H9 (cell line): Measurements from ENCODE around the gene MOB3B. TPM values are rescaled to one million over a fixed set of nuclear protein-coding genes. Genes with fewer than 3 reads are reported as not detected.
A peak's percentile ranks its signal among the peaks of the same experiment; 100 is the strongest.
"Not testable (repeated sequence)": the region's sequence is repeated elsewhere in the genome, so short reads cannot be mapped to it uniquely, and the experiment has no call there.

Experiments
- DNase-seq: peaks from one replicate; pipeline ENCODE4 v3.0.0-alpha.2; 2017
- H2AFZ ChIP-seq: one replicate; pipeline ENCODE4 v1.6.1; 2013; ENCODE audit warnings: mild to moderate bottlenecking, low read length, control low read depth, moderate library complexity
- H2AK5ac ChIP-seq: 2 replicates; pipeline ENCODE4 v1.6.1; 2013; ENCODE audit warnings: low read length, control low read depth, mixed read lengths; ENCODE audit not compliant: insufficient read length
- H2BK120ac ChIP-seq: one replicate; pipeline ENCODE4 v1.6.1; 2013; ENCODE audit warnings: low read depth, mild to moderate bottlenecking, low read length, control low read depth, inconsistent platforms; ENCODE audit not compliant: poor library complexity, severe bottlenecking
- H2BK12ac ChIP-seq: 2 replicates; pipeline ENCODE4 v1.6.1; 2013; ENCODE audit warnings: low read length, control low read depth, mixed read lengths, low read depth; ENCODE audit not compliant: insufficient read length
- H2BK15ac ChIP-seq: 2 replicates; pipeline ENCODE4 v1.6.1; 2013; ENCODE audit warnings: low read depth, low read length, control low read depth
- H2BK20ac ChIP-seq: one replicate; pipeline ENCODE4 v1.6.1; 2013; ENCODE audit warnings: low read depth, mild to moderate bottlenecking, low read length, control low read depth, inconsistent platforms; ENCODE audit not compliant: poor library complexity, severe bottlenecking
- H2BK5ac ChIP-seq: 2 replicates; pipeline ENCODE4 v1.6.1; 2013; ENCODE audit warnings: low read length, control low read depth, mixed read lengths; ENCODE audit not compliant: insufficient read length
- H3K14ac ChIP-seq: 2 replicates; pipeline ENCODE4 v1.6.1; 2013; ENCODE audit warnings: low read length, control low read depth; ENCODE audit not compliant: insufficient read depth
- H3K18ac ChIP-seq: 2 replicates; pipeline ENCODE4 v1.6.1; 2013; ENCODE audit warnings: low read depth, mild to moderate bottlenecking, mixed read lengths, low read length, control low read depth; ENCODE audit not compliant: insufficient read length
- H3K23ac ChIP-seq: 2 replicates; pipeline ENCODE4 v1.6.1; 2013; ENCODE audit warnings: low read length, control low read depth, mixed read lengths, low read depth; ENCODE audit not compliant: insufficient read length
- H3K23me2 ChIP-seq: 2 replicates; pipeline ENCODE4 v1.6.1; 2013; ENCODE audit warnings: low read depth, mild to moderate bottlenecking, mixed read lengths, low read length, control low read depth; ENCODE audit not compliant: insufficient read length, poor library complexity, severe bottlenecking
- H3K27ac ChIP-seq: 2 replicates; pipeline ENCODE4 v1.5.1; 2013; ENCODE audit warnings: low read length, control low read depth, mixed read lengths, low read depth; ENCODE audit not compliant: insufficient read length
- H3K27me3 ChIP-seq: 2 replicates; pipeline ENCODE4 v1.6.1; 2013; ENCODE audit warnings: low read length, control low read depth, inconsistent platforms; ENCODE audit not compliant: insufficient read depth
- H3K4ac ChIP-seq: 2 replicates; pipeline ENCODE4 v1.6.1; 2013; ENCODE audit warnings: low read depth, mild to moderate bottlenecking, control low read depth, inconsistent platforms, low read length, moderate library complexity
- H3K4me1 ChIP-seq: 2 replicates; pipeline ENCODE4 v1.6.1; 2013; ENCODE audit warnings: low read length, control low read depth, inconsistent platforms; ENCODE audit not compliant: insufficient read depth
- H3K4me2 ChIP-seq: 2 replicates; pipeline ENCODE4 v1.6.1; 2013; ENCODE audit warnings: low read length, control low read depth, mixed read lengths; ENCODE audit not compliant: insufficient read length, insufficient read depth
- H3K56ac ChIP-seq: 2 replicates; pipeline ENCODE4 v1.6.1; 2013; ENCODE audit warnings: low read depth, mild to moderate bottlenecking, mixed read lengths, low read length, control low read depth; ENCODE audit not compliant: insufficient read length
- H3K79me1 ChIP-seq: 2 replicates; pipeline ENCODE4 v1.6.1; 2013; ENCODE audit warnings: low read depth, mild to moderate bottlenecking, moderate library complexity, low read length, control low read depth, inconsistent platforms; ENCODE audit not compliant: insufficient read depth, poor library complexity, severe bottlenecking
- H3K79me2 ChIP-seq: 2 replicates; pipeline ENCODE4 v1.6.1; 2013; ENCODE audit warnings: low read length, control low read depth, inconsistent platforms; ENCODE audit not compliant: insufficient read depth
- H3K9ac ChIP-seq: 2 replicates; pipeline ENCODE4 v1.6.1; 2013; ENCODE audit warnings: low read length, control low read depth, mixed read lengths; ENCODE audit not compliant: insufficient read length; ENCODE audit errors: extremely low read depth
- H3K9me3 ChIP-seq: one replicate; pipeline ENCODE4 v1.6.1; 2013; ENCODE audit warnings: low read depth, low read length, inconsistent platforms; ENCODE audit not compliant: control insufficient read depth
- H3T11ph ChIP-seq: one replicate; pipeline ENCODE4 v1.6.1; 2013; ENCODE audit warnings: mild to moderate bottlenecking, low read length, control low read depth, inconsistent platforms
- H4K20me1 ChIP-seq: one replicate; pipeline ENCODE4 v1.6.1; 2013; ENCODE audit not compliant: control insufficient read depth, insufficient read length, insufficient read depth
- H4K5ac ChIP-seq: 2 replicates; pipeline ENCODE4 v1.6.1; 2013; ENCODE audit warnings: low read depth, mild to moderate bottlenecking, mixed read lengths, low read length, control low read depth; ENCODE audit not compliant: insufficient read length
- H4K8ac ChIP-seq: replicated peaks from 2 replicates; pipeline ENCODE4 v1.6.1; 2013; ENCODE audit warnings: low read length, control low read depth, mixed read lengths, low read depth; ENCODE audit not compliant: insufficient read length
- H4K91ac ChIP-seq: 2 replicates; pipeline ENCODE4 v1.6.1; 2013; ENCODE audit warnings: low read depth, mild to moderate bottlenecking, moderate library complexity, mixed read lengths, low read length, control low read depth; ENCODE audit not compliant: insufficient read length
- H3K27ac Mint-ChIP-seq, 3 experiments: 2 replicates in 2 of 3; 3 replicates in 1 of 3; pipeline ENCODE4 v1.8.0; 2020 to 2021; ENCODE audit warnings: mixed read lengths in 3 of 3, mild to moderate bottlenecking in 1 of 3, moderate library complexity in 1 of 3
- H3K27me3 Mint-ChIP-seq: 2 replicates; pipeline ENCODE4 v1.8.0; 2021; ENCODE audit warnings: low read depth, mild to moderate bottlenecking, moderate library complexity, mixed read lengths
- H3K36me3 Mint-ChIP-seq, 3 experiments: 2 replicates in 2 of 3; 3 replicates in 1 of 3; pipeline ENCODE4 v1.8.0; 2020 to 2021; ENCODE audit warnings: low read depth in 3 of 3, mixed read lengths in 3 of 3; ENCODE audit not compliant: insufficient read depth in 1 of 3
- H3K4me1 Mint-ChIP-seq, 2 experiments: 2 replicates each; pipeline ENCODE4 v1.8.0; 2020; ENCODE audit warnings: mixed read lengths in 2 of 2
- H3K4me3 Mint-ChIP-seq, 2 experiments: 2 replicates in 1 of 2; 3 replicates in 1 of 2; pipeline ENCODE4 v1.8.0; 2020 to 2021; ENCODE audit warnings: mild to moderate bottlenecking in 2 of 2, mixed read lengths in 2 of 2, moderate library complexity in 1 of 2
- H3K9me3 Mint-ChIP-seq, 2 experiments: 2 replicates in 1 of 2; 3 replicates in 1 of 2; pipeline ENCODE4 v1.8.0; 2020; ENCODE audit warnings: mild to moderate bottlenecking in 2 of 2, mixed read lengths in 2 of 2, moderate library complexity in 1 of 2
- WGBS: extraction: QIAGEN DNeasy Blood & Tissue Kit; methylation state at CpG from one replicate; pipeline ENCODE4 v1.1.7; 2013; ENCODE audit warnings: missing lambda C conversion rate, low lambda C conversion rate, mixed read lengths; ENCODE audit not compliant: insufficient read length; ENCODE audit errors: extremely low coverage; 5-methylcytosine and 5-hydroxymethylcytosine counted together
- total RNA-seq: library from RNA; stranded (reverse); gene quantifications from 2 replicates; pipeline ENCODE4 v1.2.1, GENCODE V29; 2021
- TF ChIP-seq, protein P1 (sequence below): fragments of 200-600 bp; sonication (generic); conservative IDR thresholded peaks from 3 replicates; pipeline ENCODE4 v1.8.0; 2021; ENCODE audit warnings: antibody characterized with exemption, mild to moderate bottlenecking

Gene MOB3B
- total RNA-seq, 1 experiment from 2014 or later, result 9.8 TPM

DNA sequence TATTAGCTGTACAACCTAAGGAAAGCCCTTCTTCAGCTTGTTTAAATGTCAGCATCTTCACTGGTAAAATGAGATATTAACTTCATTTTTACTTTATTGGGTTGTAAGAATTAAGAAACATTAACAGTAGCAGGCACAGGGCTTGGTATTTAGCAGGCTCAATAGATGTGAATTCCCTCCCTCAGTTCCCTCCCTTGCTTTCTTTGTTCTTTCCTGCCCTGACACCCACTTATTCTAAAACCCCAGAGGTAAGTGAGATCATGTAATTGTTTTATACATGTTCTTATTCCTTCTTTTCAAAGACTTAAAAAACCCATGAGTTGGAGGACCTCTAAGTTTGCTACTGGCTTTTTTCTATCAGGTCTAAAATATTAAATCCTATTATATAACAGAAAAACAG, 78.9 kb downstream of the MOB3B start:
- H4K20me1 ChIP-seq, result no peaks in the 10 kb centered on the region
- H2AK5ac ChIP-seq, result no peak overlapping the region
- Mint-ChIP-seq H3K27ac (0 out of 7 replicates have a peak overlapping the region, but pooled peaks of 2 of the 3 experiments have one; percentile 15 to 26), H3K4me1 (peaks cover 36 to 39% of the 10 kb centered on the region in 2 experiments), H3K4me3 (no peak overlapping the region), H3K36me3 (peaks cover 4 to 17% (median 14%) of the 10 kb centered on the region in 3 experiments; a peak in 5 of 7 replicates), H3K27me3 (no peaks in the 10 kb centered on the region), H3K9me3 (no peaks in the 10 kb centered on the region)
- H3K23me2 ChIP-seq, result no peaks in the 10 kb centered on the region
- no peak overlapping the region for H2BK120ac ChIP-seq
- H3K18ac ChIP-seq, result no peak overlapping the region
- H3K9ac ChIP-seq, result no peak overlapping the region
- H3K56ac ChIP-seq, result no peak overlapping the region
- no peak overlapping the region for H3T11ph ChIP-seq
- peaks cover 3% of the 10 kb centered on the region for H3K4me1 ChIP-seq
- H2AFZ ChIP-seq, result no peak overlapping the region
- no peak overlapping the region for H2BK15ac ChIP-seq
- no peaks in the 10 kb centered on the region for H3K27me3 ChIP-seq
- H2BK12ac ChIP-seq, result no peak overlapping the region
- H4K5ac ChIP-seq, result no peak overlapping the region
- H3K79me2 ChIP-seq, result no peaks in the 10 kb centered on the region
- no peak overlapping the region for H4K8ac ChIP-seq
- no peak overlapping the region for H3K23ac ChIP-seq
- H2BK5ac ChIP-seq, result no peak overlapping the region
- no peak overlapping the region for H4K91ac ChIP-seq
- TF ChIP-seq, protein P1, sequence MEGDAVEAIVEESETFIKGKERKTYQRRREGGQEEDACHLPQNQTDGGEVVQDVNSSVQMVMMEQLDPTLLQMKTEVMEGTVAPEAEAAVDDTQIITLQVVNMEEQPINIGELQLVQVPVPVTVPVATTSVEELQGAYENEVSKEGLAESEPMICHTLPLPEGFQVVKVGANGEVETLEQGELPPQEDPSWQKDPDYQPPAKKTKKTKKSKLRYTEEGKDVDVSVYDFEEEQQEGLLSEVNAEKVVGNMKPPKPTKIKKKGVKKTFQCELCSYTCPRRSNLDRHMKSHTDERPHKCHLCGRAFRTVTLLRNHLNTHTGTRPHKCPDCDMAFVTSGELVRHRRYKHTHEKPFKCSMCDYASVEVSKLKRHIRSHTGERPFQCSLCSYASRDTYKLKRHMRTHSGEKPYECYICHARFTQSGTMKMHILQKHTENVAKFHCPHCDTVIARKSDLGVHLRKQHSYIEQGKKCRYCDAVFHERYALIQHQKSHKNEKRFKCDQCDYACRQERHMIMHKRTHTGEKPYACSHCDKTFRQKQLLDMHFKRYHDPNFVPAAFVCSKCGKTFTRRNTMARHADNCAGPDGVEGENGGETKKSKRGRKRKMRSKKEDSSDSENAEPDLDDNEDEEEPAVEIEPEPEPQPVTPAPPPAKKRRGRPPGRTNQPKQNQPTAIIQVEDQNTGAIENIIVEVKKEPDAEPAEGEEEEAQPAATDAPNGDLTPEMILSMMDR, result no peak
- H2BK20ac ChIP-seq, result no peak overlapping the region
- no peak overlapping the region for H3K27ac ChIP-seq
- H3K9me3 ChIP-seq, result no peaks in the 10 kb centered on the region
- no peak for DNase-seq
- no peak overlapping the region for H3K4me2 ChIP-seq
- H3K14ac ChIP-seq, result no peak overlapping the region
- H3K79me1 ChIP-seq, result no peaks in the 10 kb centered on the region
- no peak overlapping the region for H3K4ac ChIP-seq

DNA sequence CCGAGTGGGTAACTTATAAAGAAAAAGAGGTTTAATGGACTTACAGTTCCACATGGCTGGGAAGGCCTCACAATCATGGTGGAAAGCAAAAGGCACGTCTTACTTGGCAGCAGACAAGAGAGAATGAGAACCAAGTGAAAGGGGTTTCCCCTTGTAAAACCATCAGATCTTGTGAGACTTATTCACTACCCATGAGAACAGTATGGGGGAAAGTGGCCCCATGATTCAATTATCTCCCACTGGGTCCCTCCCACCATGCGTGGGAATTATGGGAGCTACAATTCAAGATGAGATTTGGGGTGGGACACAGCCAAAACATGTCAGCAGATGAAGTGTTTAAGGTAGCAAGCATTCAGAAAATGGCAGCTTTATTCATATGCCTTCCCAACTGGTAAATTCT, 81.3 kb downstream of the MOB3B start:
- H4K8ac ChIP-seq, H4K91ac ChIP-seq, H3K23ac ChIP-seq, H3K9me3 ChIP-seq, H2BK120ac ChIP-seq, H3K27me3 Mint-ChIP-seq, H3K18ac ChIP-seq, H3K79me1 ChIP-seq, H2BK15ac ChIP-seq, H4K5ac ChIP-seq, H3K9ac ChIP-seq, H3K4ac ChIP-seq, H3K79me2 ChIP-seq, H2AK5ac ChIP-seq, H3K9me3 Mint-ChIP-seq, H3K4me2 ChIP-seq, H2BK5ac ChIP-seq, H3K56ac ChIP-seq, H2AFZ ChIP-seq, H3K4me1 ChIP-seq, H3K27ac ChIP-seq, H2BK20ac ChIP-seq, H2BK12ac ChIP-seq, DNase-seq, H3K4me3 Mint-ChIP-seq, H4K20me1 ChIP-seq, H3K36me3 Mint-ChIP-seq, H3K27me3 ChIP-seq, H3K23me2 ChIP-seq, H3K14ac ChIP-seq, H3T11ph ChIP-seq: not testable (repeated sequence)
- peaks cover 33 to 38% of the 10 kb centered on the region in 2 experiments for H3K4me1 Mint-ChIP-seq
- H3K27ac Mint-ChIP-seq, result peak overlapping the region in 1 of 3 experiments; percentile 36; a peak in 1 of 7 replicates
- no CpG with 5 or more reads among the region's 3 CpGs for whole genome bisulfite sequencing
